Lower lobe of right lung (tissue), 2 donors: ENCODE results near the gene ANKRD11. TPM values are rescaled to one million over a fixed set of nuclear protein-coding genes. Genes with fewer than 3 reads are reported as not detected.

Experiments used
- ATAC-seq, 2 donors: fragments of 200-7000 bp; cut with Tn5 transposase; one replicate each; pipeline ENCODE4 v1.9.1; 2020 to 2022; ENCODE audit warnings: mild to moderate bottlenecking in 2 of 2, moderate library complexity in 2 of 2
- DNase-seq: peaks from one replicate; pipeline ENCODE4 v3.0.0-alpha.2; 2020
- H3K27ac ChIP-seq: fragments of 200-600 bp; one replicate; pipeline ENCODE4 v1.8.0; 2022
- H3K27me3 ChIP-seq: fragments of 200-600 bp; one replicate; pipeline ENCODE4 v1.8.0; 2022; ENCODE audit warnings: low read depth
- H3K36me3 ChIP-seq: fragments of 200-600 bp; one replicate; pipeline ENCODE4 v1.8.0; 2022; ENCODE audit warnings: mild to moderate bottlenecking
- H3K4me1 ChIP-seq: fragments of 200-600 bp; one replicate; pipeline ENCODE4 v1.8.0; 2022
- H3K4me3 ChIP-seq: fragments of 200-600 bp; one replicate; pipeline ENCODE4 v1.8.0; 2022; ENCODE audit warnings: mild to moderate bottlenecking
- H3K9me3 ChIP-seq: fragments of 200-600 bp; one replicate; pipeline ENCODE4 v1.8.0; 2022
- CTCF ChIP-seq: fragments of 200-600 bp; IDR thresholded peaks from one replicate; pipeline ENCODE4 v1.8.0; 2022; ENCODE audit warnings: antibody characterized with exemption, mild to moderate bottlenecking
- intact Hi-C: fragments of 100-400 bp; cut with DNase I; formaldehyde crosslinking; loops from one replicate; pipeline ENCODE4 v1.11.0; 2022
- total RNA-seq: library from RNA; stranded (reverse); fragmentation: NEBNext Ultra II Directional; extraction: Animal tissue kit (Norgen Biotek cat#: 25700); gene quantifications from one replicate; pipeline ENCODE4 v1.2.1, GENCODE V29; 2021
- donor health status: DM: no; HTN: yes; CAD: no; lungs with severe emphysema.

ANKRD11 gene
- total RNA-seq, 1 donor from 2014 or later = 127 TPM

- Histone ChIP-seq H3K27me3 (no peaks in the 10 kb centered on the region), H3K36me3 (peaks cover 9% of the 10 kb centered on the region), H3K4me3 (no peak overlapping the region), H3K9me3 (no peaks in the 10 kb centered on the region), H3K4me1 (peaks cover 35% of the 10 kb centered on the region), H3K27ac (no peak overlapping the region)
- ATAC-seq = no peak
- intact Hi-C loops = no loop called here
- no peak for DNase-seq
- TF ChIP-seq CTCF = no peak
Observed at GRCh38 chr16:89417352-89417751, 73.0 kb downstream of the ANKRD11 start.

- H3K9me3 ChIP-seq = no peaks in the 10 kb centered on the region
- H3K36me3 ChIP-seq = peaks cover 9% of the 10 kb centered on the region
- DNase-seq (no peak), ATAC-seq (no peak)
- H3K27ac ChIP-seq = no peak overlapping the region
- no peaks in the 10 kb centered on the region for H3K27me3 ChIP-seq
- intact Hi-C loops = no loop called here
- no peak overlapping the region for H3K4me3 ChIP-seq
- peaks cover 47% of the 10 kb centered on the region for H3K4me1 ChIP-seq
- no peak for TF ChIP-seq CTCF
Observed at GRCh38 chr16:89413811-89414585, 76.4 kb downstream of the ANKRD11 start.

GRCh38 chr16:89412811-89413210, 77.5 kb downstream of the ANKRD11 start:
- H3K27me3 ChIP-seq = no peaks in the 10 kb centered on the region
- intact Hi-C loops = no loop called here
- DNase-seq (no peak), ATAC-seq (no peak)
- peaks cover 59% of the 10 kb centered on the region for H3K4me1 ChIP-seq
- TF ChIP-seq CTCF = no peak
- peaks cover 7% of the 10 kb centered on the region for H3K36me3 ChIP-seq
- H3K9me3 ChIP-seq = no peaks in the 10 kb centered on the region
- no peak overlapping the region for H3K4me3 ChIP-seq
- no peak overlapping the region for H3K27ac ChIP-seq

GRCh38 chr16:89411335-89411850, 79.0 kb downstream of the ANKRD11 start:
- Histone ChIP-seq H3K4me1 (peaks cover 73% of the 10 kb centered on the region), H3K27ac (peak overlapping the region; percentile 62), H3K36me3 (no peaks in the 10 kb centered on the region), H3K9me3 (no peaks in the 10 kb centered on the region), H3K27me3 (no peaks in the 10 kb centered on the region), H3K4me3 (no peak overlapping the region)
- intact Hi-C loops = no loop called here
- DNase-seq = no peak
- ATAC-seq = no peak
- no peak for TF ChIP-seq CTCF

- peak; percentile 82 for DNase-seq
- intact Hi-C loops = no loop called here
- Histone ChIP-seq H3K9me3 (no peaks in the 10 kb centered on the region), H3K4me3 (no peak overlapping the region), H3K27ac (peak overlapping the region; percentile 62), H3K4me1 (peaks cover 78% of the 10 kb centered on the region), H3K27me3 (no peaks in the 10 kb centered on the region), H3K36me3 (no peaks in the 10 kb centered on the region)
- peak; percentile 90 to 92 for ATAC-seq
- TF ChIP-seq CTCF = peak; percentile 24
Observed at GRCh38 chr16:89410794-89411309, 79.5 kb downstream of the ANKRD11 start.
